GM21390 (cell line): Measurements from ENCODE around the gene SYTL5.

Experiments used
- ATAC-seq: cut with Tn5 transposase; IDR thresholded peaks from one replicate; pipeline ENCODE4 v1.9.1; 2021; ENCODE audit not compliant: unreplicated experiment

Gene SYTL5

GRCh38 chrX:38138157-38138891 is 132.0 kb downstream of the SYTL5 start:
- no peak for ATAC-seq

DNA sequence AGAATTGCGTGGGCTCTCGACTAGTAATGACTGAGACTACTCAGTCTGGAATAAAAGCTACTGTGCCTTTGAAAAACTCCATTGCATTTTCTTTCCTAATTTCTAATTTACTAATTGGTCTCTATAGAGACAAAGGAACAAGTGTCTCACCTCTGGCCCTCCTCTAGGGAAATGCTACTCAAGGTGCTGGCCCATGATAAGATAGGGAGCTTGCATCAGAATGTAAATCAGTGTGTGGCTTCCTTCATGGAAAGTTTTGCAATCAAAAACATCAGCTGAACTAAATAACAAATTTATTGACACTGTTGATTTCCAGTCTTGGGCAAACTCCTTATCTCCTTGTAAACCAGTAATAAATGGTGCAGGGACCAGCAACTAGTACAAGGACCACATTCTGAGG is 132.5 kb downstream of the SYTL5 start:
- no peak for ATAC-seq

GRCh38 chrX:38142610-38143009 is 136.3 kb downstream of the SYTL5 start:
- no peak for ATAC-seq

- no peak for ATAC-seq
These were observed 142.7 kb downstream of the SYTL5 start for GRCh38 chrX:38149016-38149415.

- no peak for ATAC-seq
These were observed 144.6 kb downstream of the SYTL5 start for GRCh38 chrX:38150993-38151392.

GRCh38 chrX:38151441-38151840 is 145.1 kb downstream of the SYTL5 start:
- no peak for ATAC-seq

DNA sequence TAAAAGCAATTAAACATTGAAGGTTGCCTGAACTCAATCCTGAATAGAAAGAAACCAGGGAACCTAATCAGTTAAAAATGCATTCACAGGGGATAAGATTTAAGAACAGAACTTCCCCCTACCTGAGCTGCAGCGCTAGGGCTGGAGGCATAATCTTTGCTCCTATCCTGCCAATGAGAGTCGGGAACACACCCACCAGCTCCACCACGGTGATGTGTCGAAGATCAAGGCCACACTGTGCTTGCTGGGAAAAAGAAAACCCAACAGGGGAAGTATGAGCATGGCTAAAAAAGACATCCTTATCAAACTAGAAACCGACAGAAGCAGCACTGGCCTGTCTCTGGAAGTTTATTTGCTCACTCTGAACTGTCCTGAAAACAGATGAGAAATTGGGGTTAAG is 148.0 kb downstream of the SYTL5 start:
- no peak for ATAC-seq

DNA sequence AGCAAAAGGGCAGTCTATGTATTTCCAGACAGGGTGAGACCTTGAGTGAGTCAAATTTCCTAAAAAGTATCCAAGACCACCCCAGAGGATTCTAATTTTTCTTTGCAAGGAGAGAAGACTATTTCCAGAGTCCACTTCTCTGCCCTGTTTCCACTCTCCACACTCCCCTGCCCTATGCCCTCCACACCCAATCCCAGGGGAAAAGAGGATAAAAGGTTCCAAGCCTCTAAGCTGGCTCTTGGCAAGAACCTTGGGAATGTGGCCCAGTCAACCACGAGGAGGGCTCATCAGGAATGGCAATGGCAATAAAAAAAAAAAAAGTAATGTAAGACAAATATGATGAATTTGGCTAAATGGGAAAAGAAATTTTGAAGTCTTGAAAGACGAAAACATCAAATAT is 148.5 kb downstream of the SYTL5 start:
- no peak for ATAC-seq

DNA sequence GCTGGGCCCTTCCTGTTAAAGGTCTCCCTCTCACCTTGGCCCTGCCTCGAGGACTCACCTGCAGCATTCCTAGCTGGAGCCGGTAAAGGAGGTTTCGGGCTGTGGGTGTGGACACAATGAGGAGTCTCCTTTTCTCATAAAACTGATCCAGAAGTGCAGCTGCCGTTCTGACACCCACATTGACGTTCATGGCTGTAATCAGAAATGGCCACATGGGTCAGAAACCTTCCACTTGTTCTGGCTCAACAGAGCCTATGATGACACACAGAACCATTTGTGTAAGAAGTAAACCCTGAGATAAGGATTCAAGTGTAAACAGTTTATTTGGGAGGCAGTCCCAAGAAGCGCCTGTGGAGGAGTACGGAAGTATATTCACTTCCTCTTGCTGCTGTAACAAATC is 150.5 kb downstream of the SYTL5 start:
- ATAC-seq = no peak

- ATAC-seq = no peak
These were observed 156.8 kb downstream of the SYTL5 start for GRCh38 chrX:38163193-38163592.

DNA sequence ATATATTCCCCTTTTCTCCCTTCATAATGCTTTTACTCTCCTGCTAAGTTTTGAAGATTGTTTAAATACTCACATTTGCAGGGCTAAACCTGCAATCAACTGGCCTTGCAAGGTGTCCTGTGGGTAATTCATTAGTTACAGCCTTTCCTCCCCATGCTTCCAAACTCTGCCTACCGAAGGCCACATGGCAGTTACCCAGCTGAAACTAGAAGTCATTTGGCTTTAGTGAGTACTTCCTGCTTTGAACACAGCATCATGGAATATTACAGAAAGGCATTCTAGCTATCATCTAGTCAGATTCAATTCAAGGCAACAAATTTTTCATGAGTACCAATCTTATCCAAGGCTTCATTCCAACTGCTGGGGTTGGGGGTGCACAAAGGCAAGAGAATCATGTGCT is 158.7 kb downstream of the SYTL5 start:
- ATAC-seq = no peak

GRCh38 chrX:38166478-38167083 is 160.2 kb downstream of the SYTL5 start:
- ATAC-seq = no peak

DNA sequence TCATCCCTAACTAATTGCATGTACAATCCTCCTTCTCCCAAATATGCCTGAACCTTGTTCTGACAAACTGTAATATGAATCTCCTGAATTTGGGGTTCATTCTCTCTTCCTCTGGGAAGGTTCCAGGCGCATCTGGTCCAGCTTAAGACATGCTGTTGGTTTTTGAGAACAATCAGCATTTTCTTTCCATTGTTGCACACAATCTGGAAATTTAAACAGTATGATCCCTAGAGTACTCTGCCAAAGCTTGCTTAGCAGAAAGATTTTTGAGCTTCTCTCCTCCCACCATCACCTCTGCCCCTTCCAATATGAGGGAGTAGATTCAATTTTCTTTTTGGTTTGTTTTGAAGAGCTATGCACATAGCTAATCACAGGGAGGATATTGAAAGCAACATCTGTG is 164.2 kb downstream of the SYTL5 start:
- no peak for ATAC-seq

- no peak for ATAC-seq
These were observed 166.2 kb downstream of the SYTL5 start for GRCh38 chrX:38172596-38172995.

GRCh38 chrX:38175139-38175538 is 168.8 kb downstream of the SYTL5 start:
- ATAC-seq = no peak

DNA sequence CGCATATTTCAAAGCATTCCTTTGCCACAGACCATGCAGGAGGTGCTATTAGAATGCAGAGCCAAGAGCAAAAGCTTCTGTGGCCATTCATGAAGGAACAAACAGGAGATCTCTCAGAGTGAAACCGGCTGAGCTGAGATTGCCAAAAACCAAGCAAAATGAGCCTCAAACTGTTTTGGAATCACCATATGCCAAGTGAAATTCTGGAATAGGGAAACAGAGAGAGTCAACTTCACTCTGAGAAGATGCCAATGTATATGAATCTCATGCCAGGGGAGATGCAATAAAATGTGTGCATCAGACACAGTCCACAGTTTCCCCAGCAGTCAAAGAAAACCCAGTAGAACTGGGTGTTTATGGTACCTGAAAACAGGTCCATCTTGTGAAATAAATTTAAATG is 172.0 kb downstream of the SYTL5 start:
- no peak for ATAC-seq
